ENCODE results near the gene TLX2.

TLX2 gene

GRCh38 chr2:74530239-74531187 lies 16.3 kb downstream of the TLX2 start:
- Histone ChIP-seq H3K27me3 (ENCODE audit: control insufficient read depth, insufficient read depth, low read length) (no peaks in the 10 kb centered on the region), H3K9me3 (ENCODE audit: control insufficient read depth, low read length) (no peaks in the 10 kb centered on the region), H3K27ac (peak overlapping the region; percentile 82), H3K36me3 (ENCODE audit: control insufficient read depth, insufficient read depth, low read length) (no peaks in the 10 kb centered on the region), H3K4me1 (peaks cover 5% of the 10 kb centered on the region), H2AFZ (peak overlapping the region; percentile 95), H3K9ac (no peak overlapping the region), H3K4me3 (ENCODE audit: low read depth, low read length) (peak overlapping the region; percentile 83), H3K79me2 (peaks cover 7% of the 10 kb centered on the region), H3K4me2 (ENCODE audit: low read length) (peak overlapping the region; percentile 85)
- no peak for TF ChIP-seq CTCF (IDR thresholded peaks at IDR 0.05)

- Histone ChIP-seq H3K27ac (no peak overlapping the region), H3K4me2 (ENCODE audit: low read length) (no peak overlapping the region), H3K9me3 (ENCODE audit: control insufficient read depth, low read length) (no peaks in the 10 kb centered on the region), H3K27me3 (ENCODE audit: control insufficient read depth, insufficient read depth, low read length) (no peaks in the 10 kb centered on the region), H3K79me2 (peaks cover 7% of the 10 kb centered on the region), H3K4me1 (peaks cover 5% of the 10 kb centered on the region), H2AFZ (no peak overlapping the region), H3K9ac (no peak overlapping the region), H3K4me3 (ENCODE audit: low read depth, low read length) (no peak overlapping the region), H3K36me3 (ENCODE audit: control insufficient read depth, insufficient read depth, low read length) (no peaks in the 10 kb centered on the region)
- no peak for TF ChIP-seq CTCF (IDR thresholded peaks at IDR 0.05)
These were observed 17.4 kb downstream of the TLX2 start for GRCh38 chr2:74531666-74532065.

- H3K79me2 ChIP-seq, result peaks cover 7% of the 10 kb centered on the region
- H3K27ac ChIP-seq, result no peak overlapping the region
- H2AFZ ChIP-seq, result no peak overlapping the region
- H3K4me3 ChIP-seq (ENCODE audit: low read depth, low read length), result no peak overlapping the region
- H3K9me3 ChIP-seq (ENCODE audit: control insufficient read depth, low read length), result no peaks in the 10 kb centered on the region
- H3K27me3 ChIP-seq (ENCODE audit: control insufficient read depth, insufficient read depth, low read length), result no peaks in the 10 kb centered on the region
- H3K4me2 ChIP-seq (ENCODE audit: low read length), result no peak overlapping the region
- no peak overlapping the region for H3K9ac ChIP-seq
- no peaks in the 10 kb centered on the region for H3K36me3 ChIP-seq (ENCODE audit: control insufficient read depth, insufficient read depth, low read length)
- H3K4me1 ChIP-seq, result peaks cover 5% of the 10 kb centered on the region
- peak; percentile 27 for TF ChIP-seq CTCF (IDR thresholded peaks at IDR 0.05)
These were observed 18.0 kb downstream of the TLX2 start for GRCh38 chr2:74532222-74532621.

- Histone ChIP-seq H3K9ac (no peak overlapping the region), H3K27me3 (ENCODE audit: control insufficient read depth, insufficient read depth, low read length) (no peaks in the 10 kb centered on the region), H3K4me3 (ENCODE audit: low read depth, low read length) (no peak overlapping the region), H3K4me2 (ENCODE audit: low read length) (no peak overlapping the region), H3K9me3 (ENCODE audit: control insufficient read depth, low read length) (no peaks in the 10 kb centered on the region), H3K27ac (no peak overlapping the region), H2AFZ (no peak overlapping the region), H3K79me2 (peaks cover 6% of the 10 kb centered on the region), H3K4me1 (peaks cover 3% of the 10 kb centered on the region), H3K36me3 (ENCODE audit: control insufficient read depth, insufficient read depth, low read length) (no peaks in the 10 kb centered on the region)
- TF ChIP-seq CTCF (IDR thresholded peaks at IDR 0.05), result no peak
These were observed 19.2 kb downstream of the TLX2 start for GRCh38 chr2:74533464-74533863.

Data from parathyroid adenoma (tissue), 2 donors.